HG02973 (cell line): ENCODE data around the gene GSG1L.

Experiments
- ATAC-seq: cut with Tn5 transposase; IDR thresholded peaks from one replicate; pipeline ENCODE4 v1.9.1; 2021; ENCODE audit warnings: moderate library complexity; ENCODE audit not compliant: unreplicated experiment

Gene GSG1L

DNA sequence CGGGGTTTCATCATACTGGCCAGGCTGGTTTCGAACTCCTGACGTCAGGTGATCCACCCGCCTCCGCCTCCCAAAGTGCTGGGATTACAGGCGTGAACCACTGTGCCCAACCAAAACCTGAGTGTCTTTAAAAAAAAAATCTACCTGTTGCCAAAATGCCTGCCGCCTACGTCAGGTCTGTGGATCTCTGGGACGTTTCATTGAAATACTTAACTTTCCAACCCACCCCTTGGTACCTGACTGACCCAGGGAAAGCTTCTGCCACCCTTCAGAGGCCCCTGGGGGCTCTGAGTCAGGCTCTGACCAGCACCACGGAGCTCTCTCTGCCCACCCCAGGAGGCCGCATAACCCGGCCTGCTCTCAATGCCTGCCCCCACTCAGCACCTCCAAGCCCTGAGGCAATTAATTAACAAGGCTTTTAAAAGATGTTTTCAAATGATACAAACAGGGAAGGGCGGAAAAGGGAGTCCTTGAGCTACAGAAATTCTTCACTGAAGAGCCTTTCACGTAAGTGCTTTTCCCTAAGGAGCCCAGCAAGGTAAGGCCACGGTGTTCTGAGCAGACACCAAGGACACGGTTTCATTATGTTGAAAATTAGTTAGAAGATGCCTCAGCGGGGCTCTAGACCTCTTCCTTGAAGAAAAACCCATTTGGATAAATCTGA, 29.3 kb upstream of the GSG1L start:
- no peak for ATAC-seq

DNA sequence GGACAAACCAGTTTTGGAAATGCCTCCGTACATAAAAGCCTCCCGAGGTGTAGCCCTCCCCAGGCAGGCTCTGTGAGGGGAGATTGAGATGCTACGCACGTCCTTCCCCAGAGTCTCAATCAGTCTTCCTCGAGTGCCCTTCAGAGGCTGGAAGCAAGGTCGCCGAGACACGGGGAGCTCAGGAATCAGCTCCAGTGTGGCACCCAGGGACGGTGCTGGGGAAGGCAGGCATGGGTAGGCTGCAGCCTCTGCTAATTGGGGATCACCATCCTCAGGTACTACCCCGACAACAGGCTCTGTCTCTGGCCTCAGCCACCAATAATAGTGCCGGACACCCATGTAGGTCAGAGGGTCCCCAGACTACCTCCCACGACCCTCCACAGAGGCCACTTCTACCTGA, 28.1 kb upstream of the GSG1L start:
- no peak for ATAC-seq

DNA sequence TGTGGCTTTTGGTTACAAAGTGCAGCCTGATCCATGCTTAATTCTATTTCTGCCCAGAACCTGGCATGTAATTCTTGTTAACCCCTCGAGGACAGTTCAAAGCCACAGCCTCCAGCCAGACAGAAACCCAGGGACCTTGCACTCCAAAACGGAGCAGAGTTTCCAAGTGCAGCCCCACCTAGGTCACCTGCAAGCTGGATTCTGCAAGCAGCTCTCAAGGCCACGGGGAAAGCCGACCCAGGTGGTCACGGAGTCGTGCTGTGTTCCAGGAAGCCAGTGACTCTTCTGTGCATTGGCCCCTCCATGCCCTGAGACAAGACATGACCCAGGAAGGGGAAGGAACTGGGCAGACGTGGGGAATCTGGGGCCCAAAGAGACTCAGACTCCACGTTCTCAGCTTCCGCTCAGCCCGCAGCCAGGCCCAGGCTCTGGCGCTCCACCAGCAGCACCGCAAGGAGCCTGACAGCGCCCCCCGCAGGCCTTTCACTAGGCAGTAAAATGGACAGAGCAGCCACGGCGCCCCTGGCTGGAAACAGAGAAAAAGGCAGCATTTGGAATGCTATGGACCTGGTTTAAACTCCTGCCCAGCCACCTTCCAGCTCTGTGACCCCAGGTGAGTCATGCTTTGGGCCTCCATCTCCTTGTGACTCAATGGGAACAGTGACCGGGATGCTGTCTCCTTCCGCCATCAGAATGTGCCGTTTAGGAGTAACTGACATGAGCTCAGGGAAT, 27.3 kb upstream of the GSG1L start:
- no peak for ATAC-seq

DNA sequence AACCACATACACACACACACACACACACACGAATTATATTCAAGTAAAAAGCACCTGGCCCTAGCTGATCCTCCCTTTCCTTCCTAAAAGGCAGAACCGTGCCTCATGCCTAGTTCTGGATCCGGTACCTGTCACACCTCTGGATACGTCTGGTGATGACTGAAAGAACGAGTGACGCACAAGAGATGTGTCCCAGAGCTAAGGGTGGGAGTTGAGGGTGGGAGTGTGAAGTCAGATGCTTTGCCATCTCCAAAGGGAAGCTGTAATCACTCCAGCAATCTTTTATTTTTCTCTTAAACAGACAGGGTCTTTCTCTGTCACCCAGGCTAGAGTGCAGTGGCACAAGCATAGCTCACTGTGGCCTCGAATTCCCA, 26.5 kb upstream of the GSG1L start:
- ATAC-seq, result no peak

DNA sequence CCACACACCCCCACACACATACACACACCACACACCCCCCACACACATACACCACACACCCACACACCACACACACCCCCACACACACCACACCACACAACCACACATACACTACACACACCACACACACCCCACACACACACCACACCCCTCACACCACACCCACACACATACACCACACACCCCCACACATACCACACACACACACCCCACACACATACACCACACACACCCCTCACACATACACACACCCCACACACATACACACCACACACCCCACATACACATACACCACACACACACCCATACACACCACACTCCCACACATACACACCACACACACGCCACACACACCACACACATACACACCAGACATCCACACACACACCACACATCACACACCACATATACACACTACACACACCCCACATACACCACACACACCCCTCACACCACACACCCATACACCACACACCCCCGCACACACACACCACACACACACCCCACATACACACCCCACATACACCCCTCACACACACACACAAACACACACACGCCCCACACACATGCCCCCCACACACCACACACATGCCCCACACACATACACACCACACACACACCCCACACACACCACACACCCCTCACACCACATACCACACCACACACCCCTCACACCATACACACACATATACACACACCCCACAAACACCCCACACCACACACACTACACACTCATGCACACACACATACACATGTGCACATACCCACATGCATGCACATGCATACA, 25.9 kb upstream of the GSG1L start:
- no peak for ATAC-seq

DNA sequence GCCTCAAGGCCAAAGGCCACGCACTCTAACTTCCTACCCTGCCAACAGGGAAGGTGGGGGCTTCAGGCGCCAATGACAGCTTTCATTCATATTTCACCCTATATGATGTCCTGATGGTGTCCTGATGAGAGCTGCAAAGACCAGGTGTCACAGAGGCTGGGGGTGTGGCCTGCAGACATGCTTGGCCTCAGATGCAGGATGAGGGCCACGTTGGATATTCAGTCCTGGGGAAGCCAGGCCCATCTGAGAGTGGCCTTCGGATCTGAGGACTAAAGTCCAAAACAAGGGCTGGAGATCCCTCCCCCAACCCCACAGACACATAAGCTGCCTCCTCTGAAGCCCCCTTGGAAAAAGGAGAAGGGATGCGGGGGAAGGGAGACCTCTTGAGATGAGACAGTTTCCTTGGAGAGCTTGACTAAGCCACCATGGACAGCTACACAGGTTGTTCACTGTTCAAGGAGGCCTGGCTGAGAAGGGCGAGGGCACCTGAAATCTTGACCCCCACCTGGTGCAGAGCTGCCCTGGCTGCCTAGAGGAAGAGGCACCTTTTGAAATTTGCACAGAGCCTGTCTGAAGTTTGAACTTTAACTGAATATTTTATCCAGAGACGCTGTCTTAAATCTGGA, 24.3 kb upstream of the GSG1L start:
- no peak for ATAC-seq

DNA sequence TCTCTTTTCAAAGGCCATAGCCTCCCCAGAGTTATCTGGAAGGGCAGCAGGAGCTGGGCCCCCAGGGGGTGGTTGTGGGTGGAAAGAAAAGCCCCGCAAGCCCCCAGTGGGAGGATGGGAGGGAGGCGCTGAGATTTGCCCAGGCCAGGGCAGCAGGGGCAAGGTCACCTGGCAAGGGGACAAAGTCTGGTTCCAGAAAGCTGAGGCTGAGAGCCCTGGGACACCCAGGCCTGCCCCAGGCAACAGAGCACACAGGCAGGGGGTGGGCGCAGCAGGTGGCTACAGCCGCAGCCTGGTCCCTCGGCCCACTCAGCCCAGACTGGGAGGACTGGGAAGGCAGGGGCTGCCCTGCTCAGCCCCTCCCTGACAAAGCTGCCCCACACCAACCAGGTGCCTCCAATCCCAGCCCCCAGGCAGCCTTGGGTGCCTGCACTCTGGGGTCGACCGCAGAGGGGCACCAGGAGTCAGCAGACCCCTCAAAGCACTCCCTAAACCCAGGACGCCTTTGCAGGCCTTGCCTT, 23.7 kb upstream of the GSG1L start:
- ATAC-seq, result no peak

DNA sequence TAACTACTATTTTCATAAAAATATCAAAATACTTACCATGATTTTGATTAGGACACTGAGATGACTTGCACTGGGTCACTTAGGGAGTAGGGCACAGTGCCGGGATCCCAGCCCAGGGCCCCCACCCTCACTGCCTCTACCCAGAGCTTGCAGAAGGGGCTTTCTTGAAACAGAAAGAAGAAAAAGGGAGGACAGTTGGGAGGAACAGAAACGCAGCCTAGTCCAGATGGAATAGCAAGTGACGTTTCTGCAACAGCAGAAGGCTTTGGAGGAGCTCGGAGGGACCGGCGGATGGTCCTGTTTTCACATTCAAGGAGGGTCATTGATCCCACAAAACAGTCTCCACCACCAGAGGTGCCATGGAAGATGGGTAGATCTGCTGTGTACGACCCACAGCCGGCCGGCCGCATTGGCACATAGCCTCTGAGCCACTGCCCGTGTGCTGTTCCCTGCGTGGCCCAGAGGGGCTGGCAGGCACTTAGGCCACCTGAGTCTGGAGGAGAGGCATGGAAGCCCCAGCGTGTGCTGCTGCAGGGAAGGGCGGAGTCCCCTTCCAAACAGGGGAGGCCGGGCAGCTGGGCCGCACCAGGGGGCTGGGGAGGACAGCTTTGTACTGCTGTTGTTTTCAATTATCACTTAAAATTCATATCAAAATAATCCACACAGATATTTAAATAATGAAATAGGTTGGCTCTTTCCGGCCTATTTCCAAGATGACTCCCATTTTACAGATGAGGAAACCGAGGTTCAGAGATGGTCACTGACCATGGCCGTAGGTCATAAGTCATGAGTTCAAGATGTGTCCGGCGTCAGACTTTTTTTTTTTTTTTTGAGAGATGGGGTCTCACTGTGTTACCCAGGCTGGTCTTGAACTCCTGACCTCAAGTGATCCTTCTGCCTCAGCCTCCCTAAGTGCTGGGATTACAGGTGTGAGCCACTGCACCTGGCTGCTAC, 22.9 kb upstream of the GSG1L start:
- ATAC-seq, result no peak

DNA sequence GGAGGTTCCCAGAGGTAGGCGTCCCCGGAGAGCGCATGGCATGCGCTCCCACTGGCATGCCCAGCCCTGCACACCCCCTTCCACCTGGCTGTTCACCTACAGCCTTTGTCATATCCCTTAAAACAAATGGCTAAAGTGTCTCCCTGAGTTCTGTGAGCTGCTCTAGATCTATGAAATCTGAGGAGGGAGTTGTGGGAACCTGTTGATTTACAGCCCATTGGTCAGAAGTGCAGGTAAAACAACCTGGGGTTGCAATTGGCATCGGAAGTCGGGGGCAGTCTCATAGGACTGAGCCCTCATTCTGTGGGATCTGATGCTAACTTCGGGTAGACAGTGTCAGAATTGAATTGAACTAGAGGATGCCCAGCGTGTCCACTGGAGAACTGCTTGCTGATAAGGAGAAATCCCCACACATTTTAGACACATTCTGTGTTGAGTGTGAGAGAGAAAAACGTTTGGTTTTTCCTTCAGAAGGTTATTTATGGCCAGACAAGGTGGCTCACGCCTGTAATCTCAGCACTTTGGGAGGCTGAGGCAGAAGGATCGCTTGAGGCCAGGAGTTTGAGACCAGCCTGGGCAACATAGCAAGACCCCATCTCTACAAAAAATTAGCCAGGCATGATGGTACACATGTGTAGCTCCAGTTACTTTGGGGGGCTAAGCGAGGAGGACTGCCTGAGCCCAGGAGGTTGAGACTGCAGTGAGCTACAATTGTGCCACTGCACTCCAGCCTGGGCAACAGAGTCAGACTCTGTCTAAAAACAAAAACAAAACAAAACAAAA, 22.1 kb upstream of the GSG1L start:
- ATAC-seq, result no peak

DNA sequence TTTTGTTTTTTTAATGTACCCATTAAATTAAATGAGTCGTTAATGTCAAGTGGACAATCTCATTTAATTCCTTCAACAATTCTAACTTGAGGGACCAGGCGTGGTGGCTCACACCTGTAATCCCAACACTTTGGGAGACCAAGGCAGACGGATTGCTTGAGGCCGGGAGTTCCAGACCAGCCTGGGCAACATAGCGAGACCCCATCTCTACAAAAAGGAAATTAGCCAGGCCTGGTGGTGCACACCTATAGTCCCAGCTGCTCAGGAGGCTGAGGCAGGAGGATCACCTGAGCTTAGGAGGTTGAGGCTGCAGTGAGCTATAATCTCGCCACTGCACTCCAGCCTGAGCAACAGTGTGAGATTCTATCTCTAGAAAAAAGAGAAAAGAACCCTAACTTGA, 20.7 kb upstream of the GSG1L start:
- ATAC-seq, result no peak

DNA sequence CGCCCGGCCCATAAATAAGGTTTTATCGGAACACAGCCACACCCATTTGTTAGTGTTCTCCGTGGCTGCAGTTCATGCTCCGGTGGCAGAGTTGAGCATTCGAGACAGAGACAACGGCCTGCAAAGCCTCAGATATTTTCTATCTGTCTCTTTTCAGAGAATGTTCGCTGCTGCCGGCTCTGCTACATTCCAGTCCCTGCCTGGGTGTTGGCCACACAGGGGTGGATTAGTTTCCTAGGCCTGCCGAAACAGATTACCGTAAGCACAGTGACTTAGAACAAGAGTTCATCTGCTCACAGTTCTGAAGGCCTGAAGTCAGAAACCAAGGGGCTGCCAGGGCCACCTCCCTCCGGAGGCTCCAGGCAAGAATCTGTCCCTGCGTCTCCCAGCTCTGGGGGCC, 19.1 kb upstream of the GSG1L start:
- ATAC-seq, result no peak

DNA sequence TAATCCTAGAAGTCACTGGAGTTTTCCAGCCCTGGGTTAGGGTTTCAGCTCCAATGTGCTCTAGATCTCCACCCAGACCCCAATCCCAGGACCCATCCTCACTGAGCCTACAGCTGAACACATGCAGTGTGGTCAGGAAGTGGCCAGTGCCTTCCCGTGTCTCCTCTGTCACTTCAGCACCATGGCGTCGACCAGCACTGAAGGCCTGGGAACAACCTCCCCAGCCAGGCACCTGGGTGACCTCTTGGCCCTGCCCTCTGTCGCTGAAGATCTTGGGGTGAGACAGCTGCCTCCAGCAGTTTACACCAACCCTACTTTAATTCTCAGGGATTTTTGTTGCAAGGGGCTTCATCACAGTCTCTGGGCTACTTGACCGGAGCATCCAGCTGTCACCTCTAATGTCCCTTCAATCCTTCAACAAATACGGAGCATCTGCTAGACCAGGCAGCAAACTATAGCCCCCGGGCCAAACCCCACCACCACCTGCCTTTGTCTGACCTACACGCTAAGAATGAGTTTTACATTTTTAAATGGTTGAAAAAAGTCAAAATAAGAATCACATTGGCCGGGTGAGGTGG, 18.0 kb upstream of the GSG1L start:
- no peak for ATAC-seq

DNA sequence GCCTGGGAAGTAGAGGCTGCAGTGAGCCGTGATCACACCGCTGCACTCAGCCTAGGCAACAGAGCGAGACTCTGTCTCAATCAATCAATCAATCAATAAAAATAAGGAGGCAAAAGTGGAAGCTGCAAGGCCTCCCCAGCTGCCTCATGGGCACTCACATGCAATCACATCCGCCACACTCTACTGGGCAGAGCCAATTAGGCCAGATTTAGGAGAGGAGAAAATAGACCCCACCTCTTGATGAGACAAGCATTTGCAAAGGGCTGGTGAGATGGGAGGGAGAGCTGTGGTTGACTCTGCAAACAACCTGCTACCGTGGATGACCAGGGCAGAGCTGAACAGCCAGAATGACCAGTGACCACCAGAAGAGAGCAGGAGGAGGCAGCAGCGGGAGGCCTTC, 14.7 kb upstream of the GSG1L start:
- no peak for ATAC-seq

DNA sequence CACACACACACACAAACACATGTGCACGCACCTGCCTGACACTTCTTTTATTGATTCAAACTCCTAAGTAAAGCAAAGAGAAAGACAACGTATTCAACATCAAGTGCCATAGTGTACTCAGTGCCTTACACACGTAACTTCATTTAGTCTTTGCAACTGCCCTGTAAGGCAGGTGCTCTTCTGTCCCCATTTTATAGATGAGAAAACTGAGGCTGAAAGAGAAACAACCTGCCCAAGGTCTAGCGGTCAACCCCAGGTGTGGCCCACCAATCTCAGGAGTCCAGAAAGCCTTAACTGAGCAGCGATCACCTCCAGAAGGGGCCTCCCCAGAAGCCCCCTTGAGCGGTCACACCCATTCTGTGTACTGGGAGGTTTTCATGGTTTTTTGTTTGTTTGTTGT, 10.3 kb upstream of the GSG1L start:
- ATAC-seq, result no peak

DNA sequence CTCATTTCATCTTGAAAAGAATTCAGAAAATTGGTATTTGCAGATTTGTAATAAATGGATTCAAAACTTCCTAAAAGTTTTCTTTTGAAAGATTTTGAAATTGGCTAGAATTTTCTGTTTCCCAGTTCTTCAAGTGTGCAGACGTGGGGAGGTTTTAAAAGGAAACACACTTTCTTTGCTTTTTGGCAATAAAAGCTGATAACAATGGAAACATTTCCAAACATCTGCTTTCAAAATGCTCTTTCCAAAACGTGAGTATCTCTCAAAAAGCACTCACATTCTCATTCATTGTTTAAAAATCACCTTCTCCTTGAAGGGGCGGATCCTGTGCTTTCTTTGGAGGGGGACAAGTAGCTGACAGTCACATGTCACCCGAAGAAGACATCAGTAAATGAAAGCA, 8.6 kb upstream of the GSG1L start:
- no peak for ATAC-seq

DNA sequence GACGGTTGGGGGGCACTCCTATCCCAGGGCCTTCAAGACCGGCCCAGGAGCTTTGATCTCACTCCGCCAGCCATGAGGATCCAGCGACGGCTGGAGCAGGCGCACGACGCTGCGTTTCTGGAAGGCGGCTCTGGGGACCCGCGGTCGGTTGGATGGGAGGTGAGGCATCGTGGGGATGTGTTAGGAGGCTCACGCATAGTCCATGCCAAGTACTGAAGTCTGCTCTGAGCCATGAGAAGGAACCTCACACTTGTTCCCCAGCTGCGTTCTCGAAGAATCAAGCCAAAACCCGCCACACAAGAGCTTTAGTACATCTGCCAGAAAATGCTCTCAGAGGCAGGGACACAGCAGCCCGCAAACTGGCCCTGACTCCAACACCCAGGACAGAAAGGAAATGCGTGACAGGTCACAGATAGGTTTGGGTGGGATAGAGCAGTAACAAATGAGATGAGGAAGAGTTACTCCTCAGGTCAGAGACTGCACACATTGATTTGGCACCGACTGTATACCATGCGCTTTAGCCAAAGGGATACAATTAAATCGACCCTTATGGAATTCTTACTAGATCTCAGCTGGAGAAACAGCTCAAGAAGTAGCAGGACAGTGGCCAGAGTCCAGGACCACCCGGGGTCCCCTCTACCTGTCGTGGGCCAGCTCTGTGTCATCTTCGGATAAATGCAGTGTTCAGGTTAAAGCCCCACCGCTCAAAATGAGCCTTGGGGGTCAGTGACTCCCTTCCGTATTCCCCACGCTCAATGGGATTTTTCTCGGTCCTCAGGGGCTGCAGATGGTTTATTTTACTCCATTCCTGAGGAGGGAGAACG, 6.7 kb upstream of the GSG1L start:
- no peak for ATAC-seq

DNA sequence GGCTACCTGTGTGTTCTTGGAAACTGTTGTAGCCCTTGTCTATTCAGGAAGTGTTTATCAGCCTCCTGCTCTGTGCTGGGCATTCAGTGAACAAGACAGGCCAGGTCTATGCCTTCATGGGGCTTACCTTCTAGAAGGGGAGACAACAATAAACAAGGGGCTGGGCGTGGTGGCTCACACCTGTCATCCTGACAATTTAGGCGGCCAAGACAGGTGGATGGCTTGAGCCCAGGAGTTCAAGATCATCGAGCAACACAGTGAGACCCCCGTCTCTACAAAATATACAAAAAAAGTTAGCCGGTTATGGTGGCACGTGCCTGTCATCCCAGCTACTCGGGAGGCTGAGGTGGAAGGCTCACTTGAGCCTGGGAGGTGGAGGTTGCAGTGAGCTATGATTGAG, 5.5 kb upstream of the GSG1L start:
- ATAC-seq, result no peak

DNA sequence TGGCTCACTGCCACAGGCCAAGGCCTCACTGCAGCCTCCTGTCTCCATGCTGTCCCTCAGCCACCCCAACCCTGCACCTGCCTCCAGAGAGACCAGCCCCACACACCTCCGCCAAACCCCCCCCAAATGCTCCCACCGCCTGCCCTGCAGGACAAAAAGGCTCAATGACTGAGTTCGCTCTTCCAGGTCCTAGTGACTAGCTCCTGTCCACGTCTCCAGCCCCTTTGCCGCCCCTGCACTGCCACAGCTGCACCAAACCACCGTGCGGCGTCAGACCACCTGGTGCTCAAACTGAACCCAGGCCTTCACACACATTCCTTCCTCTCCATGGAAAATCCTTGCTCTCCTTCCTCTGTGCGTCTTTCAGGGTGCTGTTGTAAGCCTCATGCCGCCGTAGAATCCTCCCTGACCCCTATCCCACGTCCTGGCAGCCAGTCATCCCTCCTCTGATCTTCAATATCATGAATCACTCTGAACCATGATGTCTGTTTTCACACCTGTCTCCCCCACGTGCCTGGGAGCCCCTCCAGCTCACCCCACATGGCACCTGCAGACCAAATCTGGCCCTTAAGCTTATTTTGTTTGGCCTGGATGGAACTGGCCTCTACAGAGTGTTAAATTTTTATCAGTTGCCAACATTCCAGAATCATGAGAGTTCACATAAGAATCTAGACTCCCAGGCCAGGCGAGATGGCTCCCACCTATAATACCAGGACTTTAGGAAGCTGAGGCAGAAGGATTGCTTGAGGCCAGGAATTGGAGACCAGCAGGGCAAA, 4.3 kb upstream of the GSG1L start:
- no peak for ATAC-seq
